HG03103 (cell line): ENCODE results near the gene MINAR1.

Experiments
- ATAC-seq: cut with Tn5 transposase; IDR thresholded peaks from one replicate; pipeline ENCODE4 v1.9.1; 2021; ENCODE audit warnings: low read depth; ENCODE audit not compliant: unreplicated experiment

The MINAR1 gene

GRCh38 chr15:79432345-79433275 is 474 bp downstream of the MINAR1 start:
- no peak for ATAC-seq

DNA sequence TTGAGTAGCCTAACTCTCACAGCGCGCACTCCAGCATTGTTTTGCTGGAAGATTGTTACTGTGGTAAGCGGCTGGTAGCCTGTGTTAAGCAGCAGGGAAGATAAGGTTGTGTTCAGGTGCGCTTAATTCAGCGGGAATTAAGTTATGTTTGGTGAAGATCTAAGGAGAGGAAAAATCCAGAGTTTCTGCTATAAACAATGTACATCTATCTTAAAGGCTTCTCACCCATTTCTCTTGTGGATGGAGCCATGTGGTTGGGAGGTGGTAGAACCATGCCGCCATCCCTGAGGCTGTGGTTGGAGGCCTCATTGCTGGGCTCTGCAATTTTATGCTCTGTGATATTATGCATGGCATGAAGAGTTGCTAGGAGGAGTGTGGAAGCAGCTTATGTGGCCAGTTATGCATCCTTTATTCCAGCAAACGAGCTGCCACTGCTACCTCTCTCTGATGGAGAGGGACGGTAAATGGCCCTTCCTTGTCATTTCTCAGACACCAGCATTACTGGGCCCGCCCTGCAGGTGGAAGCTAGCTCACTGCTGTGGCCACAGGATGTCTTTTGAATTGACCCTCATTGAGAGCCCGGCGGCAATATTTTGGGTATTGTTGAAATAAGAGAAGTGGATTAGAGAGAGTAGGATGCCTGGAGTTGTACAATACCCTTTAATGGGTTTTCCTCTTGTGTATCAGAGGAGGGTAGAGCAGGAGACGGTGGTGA is 1.3 kb downstream of the MINAR1 start:
- ATAC-seq: no peak

DNA sequence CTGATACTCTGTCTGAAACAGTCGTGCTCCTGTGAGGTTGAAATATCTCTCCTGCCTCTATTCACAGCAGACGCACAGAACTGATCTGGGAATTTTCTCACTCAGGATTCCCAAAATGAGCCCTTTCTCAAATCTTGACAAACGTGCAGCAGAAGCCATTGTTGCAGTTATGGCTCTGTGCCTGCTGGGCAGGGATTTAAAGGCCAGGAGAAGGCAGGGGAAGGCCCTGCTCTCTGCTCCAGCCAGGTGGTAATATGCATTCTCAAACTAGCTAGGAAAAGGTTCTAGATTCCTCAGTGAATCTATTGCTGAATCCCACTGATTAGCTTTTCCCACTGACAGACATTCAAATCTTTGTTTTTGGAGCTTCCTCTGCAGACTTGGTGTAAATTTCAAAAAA is 2.2 kb downstream of the MINAR1 start:
- ATAC-seq: no peak

GRCh38 chr15:79436037-79436780 is 4.1 kb downstream of the MINAR1 start:
- no peak for ATAC-seq

- ATAC-seq: no peak
Measured at GRCh38 chr15:79437275-79438000, 5.3 kb downstream of the MINAR1 start.

- no peak for ATAC-seq
Measured at GRCh38 chr15:79439236-79439635, 7.1 kb downstream of the MINAR1 start.

- ATAC-seq: no peak
Measured at GRCh38 chr15:79440355-79440908, 8.3 kb downstream of the MINAR1 start.

DNA sequence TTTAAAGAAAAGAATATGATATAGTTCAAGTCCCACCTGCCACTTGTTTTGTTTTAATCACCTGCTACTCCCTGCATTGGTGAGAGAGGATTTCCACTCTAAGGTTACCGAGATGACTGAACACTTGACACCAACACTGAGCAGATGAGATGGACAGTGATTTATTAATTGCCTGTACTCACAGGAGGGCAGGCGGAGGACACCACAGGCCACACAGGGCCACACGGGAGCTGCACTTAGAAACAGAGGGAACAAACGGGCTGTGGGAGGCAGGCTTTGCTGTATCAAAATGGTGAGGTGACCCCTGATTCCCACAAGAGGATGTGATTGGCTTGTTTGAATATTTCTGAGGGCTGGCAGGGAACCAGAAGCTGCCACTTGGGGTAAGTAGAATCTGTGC is 10.8 kb downstream of the MINAR1 start:
- ATAC-seq: no peak

- no peak for ATAC-seq
Measured at GRCh38 chr15:79447060-79447459, 14.9 kb downstream of the MINAR1 start.

- no peak for ATAC-seq
Measured at GRCh38 chr15:79450648-79451047, 18.5 kb downstream of the MINAR1 start.

GRCh38 chr15:79451361-79451999 is 19.3 kb downstream of the MINAR1 start:
- ATAC-seq: no peak

GRCh38 chr15:79452244-79453051 is 20.3 kb downstream of the MINAR1 start:
- ATAC-seq: no peak

GRCh38 chr15:79453446-79453845 is 21.3 kb downstream of the MINAR1 start:
- ATAC-seq: no peak

- no peak for ATAC-seq
Measured at GRCh38 chr15:79454063-79454462, 21.9 kb downstream of the MINAR1 start.

- ATAC-seq: no peak
Measured at GRCh38 chr15:79455361-79455760, 23.2 kb downstream of the MINAR1 start.

GRCh38 chr15:79455943-79456342 is 23.8 kb downstream of the MINAR1 start:
- ATAC-seq: no peak

DNA sequence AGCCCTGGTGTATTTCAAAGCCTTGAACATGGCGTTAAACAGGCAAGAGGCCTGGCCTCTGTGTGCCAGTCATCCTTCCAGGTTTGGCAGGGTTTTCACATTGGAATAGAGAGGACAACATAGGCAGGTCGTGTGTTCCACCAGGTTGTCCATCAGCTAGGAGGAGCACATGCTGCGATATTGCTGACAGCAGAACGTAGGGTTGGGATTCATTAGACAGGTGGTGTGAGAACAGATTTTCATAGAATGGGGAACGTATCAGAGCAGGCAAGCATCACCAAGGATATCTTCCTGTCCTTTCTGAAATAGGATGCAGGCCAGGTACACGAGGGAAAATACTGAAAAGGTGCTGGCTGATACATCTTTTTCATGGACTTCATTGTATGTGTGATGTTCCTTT is 26.4 kb downstream of the MINAR1 start:
- no peak for ATAC-seq

DNA sequence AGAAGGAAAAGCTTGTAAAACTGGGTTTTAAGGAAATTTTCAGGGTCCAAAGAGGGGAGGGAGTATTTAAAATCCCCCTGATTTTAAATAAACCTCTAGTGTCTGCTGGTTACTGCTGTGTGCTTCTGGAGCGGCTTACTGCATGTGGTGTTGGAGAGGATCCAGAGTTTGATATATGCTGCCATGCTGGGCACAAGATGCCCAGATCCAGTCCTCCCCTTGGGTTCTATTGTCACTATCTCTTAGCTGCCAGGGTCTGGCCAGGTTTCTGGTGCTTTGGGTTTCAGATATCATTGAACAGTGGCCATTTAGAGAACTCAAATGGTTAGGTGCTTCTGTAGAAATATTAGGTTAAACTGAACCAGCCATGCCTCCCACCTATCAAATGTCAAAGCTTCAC is 27.5 kb downstream of the MINAR1 start:
- ATAC-seq: no peak
